Urinary bladder (tissue), 4 donors: ENCODE data around the gene KRTAP9-9. TPM values are rescaled to one million over a fixed set of nuclear protein-coding genes. Genes with fewer than 3 reads are reported as not detected.

Experiments used
- DNase-seq: peaks from one replicate; pipeline ENCODE4 v3.0.0-alpha.2; 2015; ENCODE audit errors: extremely low spot score
- H3K27ac ChIP-seq: one replicate; pipeline ENCODE4 v1.5.1; 2013; ENCODE audit warnings: low read depth, mild to moderate bottlenecking, moderate library complexity
- H3K36me3 ChIP-seq: one replicate; pipeline ENCODE4 v1.6.1; 2013; ENCODE audit warnings: mild to moderate bottlenecking, moderate library complexity; ENCODE audit not compliant: insufficient read depth
- H3K4me1 ChIP-seq: one replicate; pipeline ENCODE4 v1.6.1; 2013; ENCODE audit warnings: mild to moderate bottlenecking, moderate library complexity; ENCODE audit not compliant: insufficient read depth
- H3K4me3 ChIP-seq: one replicate; pipeline ENCODE4 v1.5.1; 2013; ENCODE audit warnings: low read depth, low read length
- WGBS: extraction: QIAGEN DNeasy Blood & Tissue Kit; methylation state at CpG from one replicate; pipeline ENCODE4 v1.1.7; 2013; 5-methylcytosine and 5-hydroxymethylcytosine counted together
- polyA plus RNA-seq: library from polyadenylated mRNA; stranded (reverse); fragments of 200-250 nt; gene quantifications from one replicate; pipeline ENCODE4 v1.2.3, GENCODE V29; 2013
- total RNA-seq: library from RNA; depleted of rRNA; stranded (reverse); fragments of >200 nt; gene quantifications from one replicate; pipeline ENCODE4 v1.2.3, GENCODE V29; 2014
- donor health status: healthy with polysubstance abuse.
- donor health status: healthy.

Gene KRTAP9-9
- total and polyA plus RNA-seq, 2 donors = not detected

DNA sequence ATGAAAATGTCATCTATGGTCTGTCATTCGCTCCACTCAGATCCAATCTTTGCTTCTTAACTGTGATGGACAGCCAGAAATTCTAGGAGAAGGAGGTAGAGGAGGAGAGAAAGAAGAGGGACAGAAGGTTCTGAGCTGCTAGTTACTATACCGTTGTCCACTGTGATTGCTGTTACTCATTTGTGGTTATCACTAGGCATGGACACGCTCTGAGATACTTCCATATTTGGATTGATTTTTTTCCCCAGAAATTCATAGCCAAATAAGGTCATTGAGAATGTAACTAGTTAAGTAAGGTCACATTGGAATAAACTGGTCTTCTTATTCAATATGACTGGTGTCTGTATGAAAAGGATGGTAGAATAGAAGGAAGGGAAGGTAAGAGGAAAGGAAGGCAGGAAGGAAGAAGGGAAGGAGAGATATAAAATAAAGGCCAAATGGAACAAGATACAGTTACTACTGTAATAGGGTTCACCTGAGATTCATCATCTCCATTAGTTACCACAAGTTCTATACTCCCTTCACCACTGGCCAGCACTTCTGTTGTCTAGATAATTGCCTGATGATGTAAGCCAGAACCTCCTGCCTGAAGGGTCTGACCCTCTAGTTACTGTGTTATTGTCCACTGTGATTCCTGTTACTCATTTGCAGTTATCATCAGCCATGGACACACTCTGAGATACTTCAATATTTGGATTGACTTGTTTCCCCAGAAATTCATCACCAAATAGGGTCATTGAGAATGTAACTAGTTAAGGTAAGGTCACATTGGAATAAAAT lies 23.2 kb downstream of the KRTAP9-9 start:
- no peak for DNase-seq
- H3K4me3 ChIP-seq = no peak overlapping the region
- no peaks in the 10 kb centered on the region for H3K4me1 ChIP-seq
- H3K36me3 ChIP-seq = no peaks in the 10 kb centered on the region
- no peak overlapping the region for H3K27ac ChIP-seq
- 86% methylated on average over 3 of the region's 3 CpGs for WGBS

DNA sequence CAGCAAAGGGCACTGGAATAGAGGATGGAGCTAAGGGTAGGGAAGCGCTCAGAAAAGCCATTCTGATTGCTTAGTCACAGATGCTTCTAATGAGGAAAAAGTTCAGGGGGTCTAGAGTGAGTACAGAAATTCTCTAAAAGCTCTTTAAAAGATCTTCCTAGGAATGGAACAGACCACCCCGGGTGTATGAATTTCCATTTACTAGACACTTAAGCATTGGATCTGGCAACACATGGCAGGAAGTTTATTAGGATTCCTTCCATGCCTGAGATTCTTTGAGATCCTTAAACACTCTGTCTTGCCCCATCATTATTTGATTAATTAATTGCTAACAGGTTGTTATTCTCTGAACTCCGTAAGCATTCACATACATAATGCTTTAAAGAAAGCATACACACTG lies 28.9 kb downstream of the KRTAP9-9 start:
- 44% methylated on average over 3 of the region's 3 CpGs for WGBS

DNA sequence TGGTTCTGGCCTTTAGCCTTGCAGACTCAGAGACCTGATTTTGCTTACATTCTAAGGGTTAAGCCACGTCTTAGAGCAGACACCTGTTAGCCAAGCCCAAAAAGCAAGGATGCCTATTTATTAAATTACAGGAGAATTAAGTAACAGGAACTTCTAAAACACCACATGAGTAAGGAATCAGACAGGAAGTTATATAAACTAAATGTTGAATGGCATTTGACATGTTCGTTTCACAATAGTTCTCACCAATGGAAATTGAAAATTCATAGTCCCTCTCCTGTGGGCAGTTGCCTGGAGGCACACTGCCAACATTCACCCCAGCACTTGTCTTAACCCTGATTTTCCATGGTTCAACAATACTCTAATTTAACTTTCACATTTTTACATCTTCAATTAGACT lies 29.4 kb downstream of the KRTAP9-9 start:
- Histone ChIP-seq H3K27ac (no peak overlapping the region), H3K36me3 (no peaks in the 10 kb centered on the region), H3K4me1 (peaks cover 1% of the 10 kb centered on the region), H3K4me3 (no peak overlapping the region)
- DNase-seq = no peak
- 57% methylated on average over 2 of the region's 2 CpGs for WGBS

More for the DNA sequence above, 28.9 kb downstream of the KRTAP9-9 start:
- Histone ChIP-seq H3K4me1 (peaks cover 1% of the 10 kb centered on the region), H3K27ac (no peak overlapping the region), H3K4me3 (no peak overlapping the region), H3K36me3 (no peaks in the 10 kb centered on the region)
- DNase-seq = no peak

DNA sequence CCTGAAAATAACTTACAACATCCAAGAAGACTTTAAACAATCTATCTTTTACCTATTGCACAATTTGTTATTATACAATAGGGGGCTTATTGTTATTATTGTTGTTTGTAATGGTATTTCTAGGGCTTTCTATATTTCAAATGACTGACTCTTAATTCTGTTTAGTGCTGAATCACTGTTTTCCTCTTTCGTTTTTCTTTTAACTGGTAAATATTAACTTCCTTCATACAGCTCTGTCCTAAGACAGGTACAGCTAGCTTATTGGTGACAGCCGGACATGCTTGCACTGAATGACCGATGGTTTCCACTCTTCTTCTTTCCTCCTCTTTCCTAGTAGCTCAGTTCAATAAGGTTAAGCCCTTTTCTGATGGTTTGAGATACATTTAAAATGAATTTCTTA lies 31.9 kb downstream of the KRTAP9-9 start:
- Histone ChIP-seq H3K4me1 (peaks cover 1% of the 10 kb centered on the region), H3K4me3 (no peak overlapping the region), H3K36me3 (no peaks in the 10 kb centered on the region), H3K27ac (no peak overlapping the region)
- 86% methylated on average over 3 of the region's 3 CpGs for WGBS
- DNase-seq = no peak

DNA sequence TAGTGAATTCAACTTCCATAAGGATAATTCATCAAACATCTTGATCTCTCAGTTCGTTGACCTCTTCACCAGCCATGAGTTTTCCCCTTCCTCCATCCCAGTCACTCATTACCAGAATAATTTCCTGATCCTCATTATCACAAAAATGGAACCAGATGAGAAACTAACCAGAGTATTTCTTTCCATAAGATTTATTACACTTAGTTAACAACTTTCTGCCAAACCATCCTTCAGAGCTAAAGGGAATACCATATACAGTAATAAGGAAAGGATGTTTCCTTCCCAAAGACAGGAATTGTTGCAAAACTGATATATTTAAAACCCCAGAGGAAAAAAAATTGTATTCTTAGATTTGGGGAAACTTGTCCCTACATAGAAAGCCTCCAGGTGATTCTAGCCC lies 38.8 kb downstream of the KRTAP9-9 start:
- Histone ChIP-seq H3K4me3 (no peak overlapping the region), H3K27ac (no peak overlapping the region), H3K36me3 (no peaks in the 10 kb centered on the region), H3K4me1 (no peaks in the 10 kb centered on the region)
- DNase-seq = no peak
- 75% methylated on average over 1 of the region's 1 CpG for WGBS

DNA sequence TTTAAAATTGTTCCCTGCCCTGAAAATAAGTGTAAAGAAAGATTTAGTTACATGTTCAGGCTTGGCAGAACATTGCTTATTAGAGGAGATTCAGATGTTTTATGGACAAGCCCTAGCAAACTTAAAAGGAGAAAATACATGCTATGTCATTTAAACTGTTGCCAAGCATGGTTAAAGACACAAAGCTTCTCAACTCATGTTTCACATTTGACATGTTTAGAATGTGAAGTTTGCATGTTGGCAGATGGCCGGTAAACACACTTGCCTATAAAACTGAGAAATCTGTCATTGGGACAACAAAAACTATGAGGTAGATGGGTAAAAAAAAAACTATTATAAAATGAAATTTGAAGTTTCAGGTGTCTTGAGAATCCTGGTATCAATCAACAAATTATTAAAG lies 41.7 kb downstream of the KRTAP9-9 start:
- Histone ChIP-seq H3K4me3 (no peak overlapping the region), H3K27ac (no peak overlapping the region), H3K36me3 (no peaks in the 10 kb centered on the region), H3K4me1 (no peaks in the 10 kb centered on the region)
- peak; percentile 50 for DNase-seq
- WGBS = 20% methylated on average over 1 of the region's 1 CpG

DNA sequence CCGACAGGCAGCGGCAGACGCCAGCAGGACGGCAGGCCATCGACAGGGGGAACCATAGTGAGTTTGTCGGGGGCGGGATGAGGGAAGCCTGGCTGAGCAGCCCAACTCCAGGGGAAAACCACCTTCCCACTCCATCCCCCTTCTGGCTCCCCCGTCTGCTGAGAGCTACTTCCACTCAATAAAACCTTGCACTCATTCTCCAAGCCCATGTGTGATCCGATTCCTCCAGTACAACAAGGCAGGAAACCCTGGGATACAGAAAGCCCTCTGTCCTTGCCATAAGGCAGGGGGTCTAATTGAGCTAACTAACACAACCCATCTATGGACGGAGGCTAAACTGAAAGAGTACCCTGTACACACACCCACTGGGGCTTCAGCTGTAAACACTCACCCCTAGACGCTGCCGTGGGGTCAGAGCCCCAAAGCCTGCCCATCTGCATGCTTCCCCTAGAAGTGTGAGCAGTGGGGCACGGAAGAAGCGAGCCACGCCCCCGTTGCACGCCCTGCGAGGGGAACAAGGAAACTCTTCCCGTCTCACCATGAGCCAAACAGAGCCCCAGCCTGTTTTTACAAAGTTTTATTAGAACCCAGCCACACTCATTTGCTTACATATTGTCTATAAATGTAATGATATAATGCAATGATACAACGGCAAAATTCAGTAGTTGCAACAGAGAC lies 43.4 kb downstream of the KRTAP9-9 start:
- Histone ChIP-seq H3K4me1 (no peaks in the 10 kb centered on the region), H3K36me3 (no peaks in the 10 kb centered on the region), H3K4me3 (no peak overlapping the region), H3K27ac (no peak overlapping the region)
- no peak for DNase-seq
- 84% methylated on average over 20 of the region's 20 CpGs for WGBS

DNA sequence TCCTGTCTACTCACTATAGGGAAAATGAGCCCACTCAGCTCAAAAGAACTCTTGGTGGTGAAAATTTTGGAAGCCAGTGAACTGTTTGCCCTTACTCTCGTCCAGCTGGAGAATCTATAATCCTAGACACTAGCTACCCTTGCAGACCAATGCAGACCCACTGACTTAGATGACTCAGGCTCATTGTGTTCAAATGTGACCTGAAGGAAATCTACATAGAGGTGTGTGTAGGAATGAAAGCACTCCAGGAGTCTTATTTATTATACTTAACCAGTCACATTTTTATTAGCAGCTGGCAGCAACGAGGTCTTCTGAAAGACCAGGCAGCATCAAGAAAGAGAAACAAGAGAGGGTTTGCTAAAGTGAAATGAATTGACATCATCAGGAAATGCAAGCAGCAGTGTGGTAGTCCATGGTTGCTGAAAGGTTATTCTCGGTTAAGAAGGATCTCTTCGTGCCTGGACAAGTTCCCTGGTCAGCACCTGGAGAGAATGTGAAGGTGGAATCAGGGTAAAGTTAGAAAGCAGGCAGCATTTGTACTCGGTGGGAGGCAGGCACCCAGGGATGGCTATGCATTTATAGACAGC lies 46.1 kb downstream of the KRTAP9-9 start:
- Histone ChIP-seq H3K4me3 (no peak overlapping the region), H3K4me1 (no peaks in the 10 kb centered on the region), H3K27ac (no peak overlapping the region), H3K36me3 (no peaks in the 10 kb centered on the region)
- peak; percentile 67 for DNase-seq
- 67% methylated on average over 5 of the region's 5 CpGs for WGBS

DNA sequence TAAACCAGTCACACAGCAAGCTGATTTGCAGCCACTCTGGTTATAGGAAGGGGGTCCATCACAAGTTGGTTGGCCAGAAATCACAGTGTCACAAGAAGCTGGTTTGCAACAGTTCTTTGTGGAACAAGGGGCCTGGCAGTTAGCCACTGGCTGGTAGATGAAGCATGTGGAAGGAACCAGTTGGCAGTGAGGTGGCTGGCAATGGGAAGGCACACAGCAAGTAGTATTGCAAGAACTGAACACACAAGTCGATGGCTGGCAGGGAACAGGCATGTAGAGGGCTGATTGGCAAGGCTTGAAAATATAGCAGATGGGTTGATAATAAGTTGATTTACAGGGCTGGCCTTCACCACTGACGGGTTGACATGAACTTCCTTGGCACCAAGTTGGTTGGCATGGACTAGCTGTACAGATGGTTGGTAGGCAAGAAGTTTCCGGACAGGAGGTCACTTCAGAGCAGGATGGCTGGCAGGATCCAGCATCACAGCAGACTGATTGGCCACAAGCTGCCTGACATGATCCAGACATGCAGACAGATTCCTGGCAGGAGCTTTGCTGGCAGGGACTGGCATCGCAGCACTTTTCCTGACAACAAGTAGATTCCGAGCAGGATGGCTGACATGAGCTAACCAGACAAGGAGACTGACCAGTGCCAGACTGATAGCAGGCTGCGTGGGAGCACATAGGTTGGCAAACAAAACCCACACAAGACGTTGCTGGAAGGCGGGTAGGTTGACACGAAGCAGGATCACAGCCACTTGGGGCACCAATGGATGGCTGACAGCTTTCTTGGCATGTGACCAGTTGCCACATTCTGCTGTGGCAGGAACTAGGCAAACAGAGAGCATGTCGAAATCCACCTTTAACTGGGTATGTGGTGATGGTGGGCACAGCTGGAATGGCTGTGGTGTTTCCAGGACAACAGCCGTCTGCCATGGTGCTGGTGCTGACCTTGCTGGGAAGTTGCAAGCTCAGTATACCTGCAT lies 47.0 kb downstream of the KRTAP9-9 start, which contains the start of gene KRTAP29-1:
Gene KRTAP29-1 (minus strand): TSS at position 936 of the 986 bp plus-strand sequence. CDS start 0 bp downstream, at position 936.
- no peak for DNase-seq
- Histone ChIP-seq H3K36me3 (no peaks in the 10 kb centered on the region), H3K4me1 (no peaks in the 10 kb centered on the region), H3K4me3 (no peak within 1 kb of the TSS), H3K27ac (no peak within 1 kb of the TSS)
- WGBS = 65% methylated on average over 11 of the region's 11 CpGs

DNA sequence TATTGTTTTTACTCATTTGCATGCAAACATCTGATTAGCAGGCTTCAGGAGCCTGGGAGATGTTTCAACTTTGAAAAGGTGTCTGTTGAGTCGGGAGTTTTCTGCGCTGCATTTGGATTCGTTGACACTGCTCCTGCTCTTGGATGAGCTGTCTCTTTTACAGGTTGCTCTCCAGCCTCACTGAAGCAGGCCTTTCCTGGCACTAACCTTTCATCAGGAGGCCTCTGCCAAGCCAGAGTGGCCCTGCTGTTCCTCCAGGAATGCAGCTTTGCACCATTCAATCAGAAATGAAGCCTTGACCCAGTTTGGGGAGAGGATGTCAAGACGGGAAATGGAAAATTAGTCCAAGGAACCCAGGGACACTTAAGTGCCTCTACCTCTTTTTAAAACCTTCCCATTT lies 47.8 kb downstream of the KRTAP9-9 start:
- Histone ChIP-seq H3K36me3 (no peaks in the 10 kb centered on the region), H3K4me1 (no peaks in the 10 kb centered on the region), H3K27ac (no peak overlapping the region), H3K4me3 (no peak overlapping the region)
- no peak for DNase-seq
- 89% methylated on average over 4 of the region's 4 CpGs for WGBS

DNA sequence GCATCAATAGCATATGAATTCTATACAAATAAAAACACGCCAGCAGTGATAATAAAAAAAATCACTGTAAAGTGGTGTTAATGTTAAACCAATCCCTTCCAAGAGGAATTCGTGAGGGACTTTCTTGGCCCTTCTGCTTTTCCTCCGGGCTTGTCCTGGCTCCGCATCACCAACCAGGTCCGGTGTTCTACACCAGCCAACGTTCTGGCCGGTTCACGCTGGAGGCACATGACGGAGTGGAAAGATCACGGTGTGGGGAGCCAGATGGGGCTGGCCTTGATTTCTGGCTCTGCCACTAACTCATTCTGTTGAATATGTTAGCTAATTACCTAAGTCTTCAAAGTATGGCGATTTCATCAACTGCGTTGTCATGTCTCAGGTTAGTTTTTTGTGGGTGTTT lies 48.9 kb downstream of the KRTAP9-9 start:
- Histone ChIP-seq H3K4me1 (no peaks in the 10 kb centered on the region), H3K36me3 (no peaks in the 10 kb centered on the region), H3K27ac (no peak overlapping the region), H3K4me3 (no peak overlapping the region)
- 84% methylated on average over 12 of the region's 12 CpGs for WGBS
- DNase-seq = no peak
